ENCODE measurements around the gene SLC2A13.

SLC2A13 gene

GRCh38 chr12:39958377-39958776, 147.5 kb downstream of the SLC2A13 start:
- ChIA-PET CTCF (no interaction called here), POLR2A (no interaction called here)
- no peak for TF ChIP-seq CTCF (IDR thresholded peaks at IDR 0.05; ENCODE audit: insufficient read depth, low read length, missing control alignments)
- no peak overlapping the region for H3K4me3 ChIP-seq (ENCODE audit: low read depth, low read length)
- DNase-seq (ENCODE audit: low read depth, low spot score): no peak

DNA sequence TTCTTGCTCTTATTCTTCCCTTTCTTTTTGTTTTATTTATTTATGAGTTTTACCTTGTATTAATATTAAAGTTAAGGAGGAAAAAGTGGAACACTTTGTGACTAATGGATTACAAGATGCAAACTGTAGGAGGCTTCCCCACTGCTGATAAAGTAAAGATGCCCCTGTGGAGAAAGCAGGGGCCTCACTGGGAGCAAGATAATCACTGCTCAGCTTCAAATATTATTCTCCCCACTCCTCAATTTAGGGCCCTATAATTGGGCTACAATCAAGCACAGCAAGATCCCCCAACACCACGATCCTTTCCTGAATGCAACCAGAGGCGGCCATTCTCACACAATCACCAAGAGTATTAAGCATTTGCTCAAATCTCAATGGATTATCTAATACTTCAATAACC, 149.2 kb downstream of the SLC2A13 start:
- no peak overlapping the region for H3K4me3 ChIP-seq (ENCODE audit: low read depth, low read length)
- no peak for DNase-seq (ENCODE audit: low read depth, low spot score)
- no peak for TF ChIP-seq CTCF (IDR thresholded peaks at IDR 0.05; ENCODE audit: insufficient read depth, low read length, missing control alignments)
- ChIA-PET CTCF (interaction anchor here (1.0 kb wide), 1 partner anchor 36 kb away, joined by 3 read pairs; no protein-coding TSS in a partner anchor), POLR2A (no interaction called here)

DNA sequence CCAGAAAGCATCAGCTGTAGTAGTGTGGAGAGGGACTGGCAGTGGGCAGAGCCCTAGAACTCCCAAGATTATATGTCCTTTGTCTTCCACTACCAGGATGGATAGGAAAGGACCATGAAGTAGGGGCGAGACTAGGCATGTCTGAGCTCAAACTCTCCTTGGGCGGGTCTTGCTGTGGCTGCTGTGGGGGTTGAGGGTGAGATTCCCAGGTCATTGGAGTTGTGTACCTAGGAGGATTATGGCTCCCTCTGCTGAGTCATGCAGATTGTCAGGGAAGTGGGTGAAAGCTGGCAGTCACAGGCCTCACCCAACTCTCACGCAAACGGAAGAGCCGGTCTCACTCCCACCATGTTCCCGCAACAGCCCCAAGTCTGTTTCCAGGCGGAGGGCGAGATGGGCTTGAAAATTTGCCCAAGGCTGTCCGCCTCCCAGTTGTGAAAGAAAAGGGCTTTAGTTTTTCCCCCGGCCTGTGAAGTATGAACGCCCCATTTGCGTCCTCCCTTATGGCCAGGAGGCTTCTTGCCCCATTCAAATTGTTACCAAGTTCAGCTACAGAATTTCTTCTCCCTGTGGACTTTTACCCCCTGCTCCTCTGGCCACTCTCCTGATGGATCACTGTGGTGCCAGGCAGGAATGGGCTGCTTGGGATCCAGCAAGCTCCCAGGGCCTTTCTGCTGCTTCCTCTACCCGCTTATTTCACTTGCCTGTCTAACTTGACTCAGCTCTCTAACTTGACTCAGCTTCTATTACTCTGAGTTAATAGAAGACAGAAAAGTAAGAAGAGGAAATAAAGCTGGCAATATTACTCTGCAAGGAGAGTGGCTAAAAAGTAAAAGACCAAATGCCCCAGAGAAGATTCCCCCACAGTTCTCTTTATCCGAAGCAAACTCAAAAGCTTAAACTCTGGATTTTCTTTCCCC, 159.3 kb downstream of the SLC2A13 start:
- CTCF ChIA-PET: no interaction called here

DNA sequence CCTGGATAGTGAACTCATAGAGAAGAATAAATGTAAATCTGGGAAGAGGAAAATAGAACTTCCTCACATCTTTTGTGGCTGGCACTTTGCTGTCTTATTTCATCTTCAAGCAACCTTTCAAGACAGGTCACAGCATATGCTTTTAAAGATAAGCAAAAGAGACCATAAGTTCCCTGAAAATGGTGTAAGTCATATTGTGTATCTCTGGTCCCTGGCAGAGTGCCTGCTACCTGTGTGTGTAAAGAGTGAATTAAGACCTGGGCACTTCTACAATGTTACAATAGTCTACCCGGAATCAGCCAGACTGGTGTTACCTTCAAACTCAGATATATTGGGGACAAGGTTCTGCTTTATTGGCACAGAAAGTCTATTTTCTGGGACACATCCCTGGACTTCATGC, 168.8 kb downstream of the SLC2A13 start:
- ChIA-PET CTCF (no interaction called here), POLR2A (no interaction called here)
- TF ChIP-seq CTCF (IDR thresholded peaks at IDR 0.05; ENCODE audit: insufficient read depth, low read length, missing control alignments): no peak
- no peak overlapping the region for H3K4me3 ChIP-seq (ENCODE audit: low read depth, low read length)
- no peak for DNase-seq (ENCODE audit: low read depth, low spot score)

More for the DNA sequence above, 159.3 kb downstream of the SLC2A13 start:
- POLR2A ChIA-PET: no interaction called here
- TF ChIP-seq CTCF (IDR thresholded peaks at IDR 0.05; ENCODE audit: insufficient read depth, low read length, missing control alignments): no peak
- no peak for DNase-seq (ENCODE audit: low read depth, low spot score)
- H3K4me3 ChIP-seq (ENCODE audit: low read depth, low read length): no peak overlapping the region

DNA sequence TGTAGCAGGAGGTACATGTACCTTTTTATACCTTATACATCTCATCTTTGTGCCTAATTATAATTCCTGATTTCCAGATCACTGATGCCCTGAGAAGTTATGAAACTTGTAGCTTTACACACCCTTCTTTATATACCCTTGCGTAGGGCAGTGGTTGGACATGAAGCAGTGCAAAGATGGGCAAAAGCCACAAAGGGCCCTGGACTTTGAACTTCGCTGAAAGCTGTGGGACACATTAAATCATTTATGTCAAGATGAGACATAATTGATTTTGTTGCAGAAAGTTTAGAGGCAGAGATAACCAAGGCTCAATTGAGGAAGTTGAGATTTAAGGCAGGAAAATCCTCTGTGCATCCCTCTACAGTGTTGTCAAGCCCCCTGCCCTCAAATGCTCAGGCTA, 170.0 kb downstream of the SLC2A13 start:
- H3K4me3 ChIP-seq (ENCODE audit: low read depth, low read length): no peak overlapping the region
- CTCF ChIA-PET: interaction anchor here (1.3 to 1.4 kb wide), 2 partner anchors 75 to 172 kb away, joined by 3 to 4 read pairs; no protein-coding TSS in a partner anchor
- POLR2A ChIA-PET: no interaction called here
- no peak for TF ChIP-seq CTCF (IDR thresholded peaks at IDR 0.05; ENCODE audit: insufficient read depth, low read length, missing control alignments)
- DNase-seq (ENCODE audit: low read depth, low spot score): no peak

DNA sequence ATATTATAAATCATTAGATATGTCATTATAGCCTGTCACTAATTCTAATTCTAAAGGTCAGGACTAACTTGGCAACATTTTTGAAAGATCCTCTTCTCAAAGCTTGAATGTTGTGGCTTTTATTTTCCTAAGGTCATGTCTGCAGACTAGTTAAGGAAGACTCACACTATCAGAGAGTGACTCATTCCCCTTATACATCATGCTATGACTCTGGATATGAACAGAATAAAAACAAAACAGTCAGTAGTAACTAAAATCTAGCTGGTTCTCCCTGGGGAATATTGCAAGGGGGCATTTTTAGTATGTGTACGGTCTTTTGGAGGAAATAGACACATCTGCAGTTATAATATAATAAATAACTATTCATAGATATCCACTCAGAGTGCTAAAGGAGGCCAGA, 170.6 kb downstream of the SLC2A13 start:
- no peak overlapping the region for H3K4me3 ChIP-seq (ENCODE audit: low read depth, low read length)
- peak; percentile 9 for DNase-seq (ENCODE audit: low read depth, low spot score)
- ChIA-PET CTCF (interaction anchor here (1.3 to 1.4 kb wide), 2 partner anchors 75 to 172 kb away, joined by 3 to 4 read pairs; no protein-coding TSS in a partner anchor), POLR2A (no interaction called here)
- TF ChIP-seq CTCF (IDR thresholded peaks at IDR 0.05; ENCODE audit: insufficient read depth, low read length, missing control alignments): no peak
